Measurements from ENCODE around the gene PIGV. TPM values are rescaled to one million over a fixed set of nuclear protein-coding genes. Genes with fewer than 3 reads are reported as not detected.
A peak's percentile ranks its signal among the peaks of the same experiment; 100 is the strongest.

PIGV gene
- total and polyA plus RNA-seq, 2 donors (not counting 1 experiment from before 2014, with no cell fraction given): 9.2 to 17.4 TPM

GRCh38 chr1:26829184-26829911 is 41.6 kb downstream of the PIGV start:
- Mint-ChIP-seq H3K27ac (peak overlapping the region; percentile 84), H3K4me1 (peaks cover 70% of the 10 kb centered on the region), H3K9me3 (ENCODE audit: insufficient read depth) (no peaks in the 10 kb centered on the region), H3K4me3 (peak overlapping the region; percentile 87), H3K27me3 (no peaks in the 10 kb centered on the region)
- Histone ChIP-seq H3K27me3 (replicated peaks in 1 of 4; ENCODE audit: control extremely low read depth in 1 of 4, control insufficient read depth in 3 of 4, insufficient read depth in 4 of 4, low read length in 3 of 4) (peaks cover 0 to 6% (median 0%) of the 10 kb centered on the region in 4 experiments), H3K4me3 (ENCODE audit: control extremely low read depth in 1 of 5, extremely low read depth in 1 of 5, insufficient read depth in 1 of 5, low read depth in 2 of 5, low read length in 4 of 5) (peak overlapping the region in 1 of 5 experiments; percentile 39), H3K27ac (ENCODE audit: low read length in 2 of 2) (peak overlapping the region in 1 of 2 donors; percentile 54), H3K9me3 (ENCODE audit: control extremely low read depth in 1 of 3, control insufficient read depth in 2 of 3, insufficient read depth in 1 of 3, low read length in 2 of 3) (no peaks in the 10 kb centered on the region), H3K9ac (ENCODE audit: low read length) (no peak overlapping the region), H3K36me3 (replicated peaks in 1 of 2; ENCODE audit: control extremely low read depth in 1 of 2, control insufficient read depth in 1 of 2, extremely low read depth in 1 of 2, insufficient read depth in 2 of 2, low read length in 1 of 2) (peaks cover under 1 to 10% of the 10 kb centered on the region in 2 experiments), H3K4me1 (ENCODE audit: control insufficient read depth in 2 of 2, insufficient read depth in 2 of 2, low read length in 2 of 2) (peaks cover 47 to 69% of the 10 kb centered on the region in 2 donors), H2AFZ (ENCODE audit: insufficient read depth, low read depth, low read length, poor library complexity, severe bottlenecking) (no peak overlapping the region), H4K20me1 (ENCODE audit: control insufficient read depth, insufficient read depth, low read length, poor library complexity, severe bottlenecking) (peaks cover 14% of the 10 kb centered on the region), H3K79me2 (ENCODE audit: control insufficient read depth, insufficient read depth, low read length) (peaks cover 16% of the 10 kb centered on the region), H3K4me2 (replicated peaks; ENCODE audit: low read depth, low read length, poor library complexity, severe bottlenecking) (peak overlapping the region; percentile 36)
- TF ChIP-seq CTCF (IDR thresholded peaks at IDR 0.05) (no peak), EZH2 (IDR thresholded peaks at IDR 0.05; ENCODE audit: borderline replicate concordance, insufficient read depth, low read depth, low read length, poor library complexity, severe bottlenecking) (no peak)
- ChIA-PET POLR2A (no interaction called here), CTCF (interaction anchor here (1.2 to 4.4 kb wide), 4 partner anchors 9 to 36 kb away, joined by 7 to 19 read pairs (median 12); no protein-coding TSS in a partner anchor)
- intact Hi-C loops (cut with micrococcal nuclease): no loop called here
- DNase-seq: no peak
- WGBS (ENCODE audit: insufficient coverage): 97% methylated on average over 5 of the region's 6 CpGs
- ATAC-seq (ENCODE audit: low read depth): no peak

- DNase-seq: no peak
- H3K4me2 ChIP-seq (replicated peaks; ENCODE audit: low read depth, low read length, poor library complexity, severe bottlenecking): no peak overlapping the region
- H4K20me1 ChIP-seq (ENCODE audit: control insufficient read depth, insufficient read depth, low read length, poor library complexity, severe bottlenecking): peaks cover 9% of the 10 kb centered on the region
- H3K9ac ChIP-seq (ENCODE audit: low read length): no peak overlapping the region
- H3K27me3 ChIP-seq (replicated peaks in 1 of 4; ENCODE audit: control extremely low read depth in 1 of 4, control insufficient read depth in 3 of 4, insufficient read depth in 4 of 4, low read length in 3 of 4): no peaks in the 10 kb centered on the region
- TF ChIP-seq CTCF (IDR thresholded peaks at IDR 0.05): no peak
- no peak for TF ChIP-seq EZH2 (IDR thresholded peaks at IDR 0.05; ENCODE audit: borderline replicate concordance, insufficient read depth, low read depth, low read length, poor library complexity, severe bottlenecking)
- peaks cover 41 to 62% of the 10 kb centered on the region in 2 donors for H3K4me1 ChIP-seq (ENCODE audit: control insufficient read depth in 2 of 2, insufficient read depth in 2 of 2, low read length in 2 of 2)
- Mint-ChIP-seq H3K27me3 (no peaks in the 10 kb centered on the region), H3K4me3 (no peak overlapping the region), H3K27ac (peak overlapping the region; percentile 78), H3K9me3 (ENCODE audit: insufficient read depth) (no peaks in the 10 kb centered on the region), H3K4me1 (peaks cover 69% of the 10 kb centered on the region)
- H2AFZ ChIP-seq (ENCODE audit: insufficient read depth, low read depth, low read length, poor library complexity, severe bottlenecking): no peak overlapping the region
- H3K36me3 ChIP-seq (replicated peaks in 1 of 2; ENCODE audit: control extremely low read depth in 1 of 2, control insufficient read depth in 1 of 2, extremely low read depth in 1 of 2, insufficient read depth in 2 of 2, low read length in 1 of 2): peaks cover 1 to 23% of the 10 kb centered on the region in 2 experiments
- ChIA-PET CTCF (interaction anchor here (0.6 to 10.2 kb wide), 7 partner anchors 8 to 229 kb away, joined by 3 to 153 read pairs (median 3); partner anchors contain the start of gene ZDHHC18), POLR2A (interaction anchor here (0.6 kb wide), 1 partner anchor 700 kb away, joined by 5 read pairs; no protein-coding TSS in a partner anchor)
- H3K9me3 ChIP-seq (ENCODE audit: control extremely low read depth in 1 of 3, control insufficient read depth in 2 of 3, insufficient read depth in 1 of 3, low read length in 2 of 3): no peaks in the 10 kb centered on the region
- 100% methylated on average over 1 of the region's 3 CpGs for WGBS (ENCODE audit: insufficient coverage)
- ATAC-seq (ENCODE audit: low read depth): no peak
- H3K4me3 ChIP-seq (ENCODE audit: control extremely low read depth in 1 of 5, extremely low read depth in 1 of 5, insufficient read depth in 1 of 5, low read depth in 2 of 5, low read length in 4 of 5): no peak overlapping the region
- peaks cover 15% of the 10 kb centered on the region for H3K79me2 ChIP-seq (ENCODE audit: control insufficient read depth, insufficient read depth, low read length)
- intact Hi-C loops (cut with micrococcal nuclease): no loop called here
- peak overlapping the region in 1 of 2 donors; percentile 25 for H3K27ac ChIP-seq (ENCODE audit: low read length in 2 of 2)
These were observed 43.3 kb downstream of the PIGV start for GRCh38 chr1:26831059-26831458.
